Measurements from ENCODE around the gene PPP2R2C. TPM values are rescaled to one million over a fixed set of nuclear protein-coding genes. Genes with fewer than 3 reads are reported as not detected.
A peak's percentile ranks its signal among the peaks of the same experiment; 100 is the strongest.

Gene PPP2R2C
- total and polyA plus RNA-seq, 2 of the 4 experiments (the other 2 are of a cell fraction) = 0.03 TPM; not detected in 1

GRCh38 chr4:6277935-6278800 is 194.2 kb downstream of the PPP2R2C start:
- Histone ChIP-seq H3K27me3 (ENCODE audit: control insufficient read depth, insufficient read depth, low read length) (no peaks in the 10 kb centered on the region), H3K79me1 (ENCODE audit: low read depth in 1 of 2, low read length in 2 of 2) (peaks cover 10 to 59% of the 10 kb centered on the region in 2 experiments), H3K27ac (ENCODE audit: insufficient read depth, low read length) (peak overlapping the region; percentile 54; the same call in 1 of the 2 replicates), H3K9me1 (ENCODE audit: insufficient read depth, low read length) (peaks cover 23% of the 10 kb centered on the region), H3K4me1 (ENCODE audit: control insufficient read depth, insufficient read depth, low read length) (peaks cover 37% of the 10 kb centered on the region), H4K91ac (ENCODE audit: insufficient read depth, low read depth, low read length) (no peak overlapping the region), H4K20me1 (ENCODE audit: insufficient read depth, low read length) (peaks cover 79% of the 10 kb centered on the region), H3K9me3 (ENCODE audit: control insufficient read depth, insufficient read depth, low read length) (no peaks in the 10 kb centered on the region), H4K5ac (ENCODE audit: low read depth, low read length) (no peak overlapping the region), H2AK5ac (ENCODE audit: low read depth, low read length) (peak overlapping the region; percentile 71; the same call in 1 of the 2 replicates), H3K56ac (ENCODE audit: extremely low read depth, insufficient read depth, low read length) (no peak overlapping the region), H2BK20ac (ENCODE audit: low read depth, low read length) (no peak overlapping the region), H3K14ac (replicated peaks; ENCODE audit: low read depth, low read length) (no peak overlapping the region), H3K4me2 (ENCODE audit: low read depth, low read length) (peak overlapping the region; percentile 27; the same call in 1 of the 2 replicates), H2BK5ac (ENCODE audit: low read depth, low read length, poor library complexity, severe bottlenecking) (no peak overlapping the region), H4K8ac (ENCODE audit: low read depth in 2 of 2, low read length in 2 of 2) (0 out of 4 replicates have a peak overlapping the region, but pooled peaks of 1 of the 2 experiments have one; percentile 5), H3K9ac (ENCODE audit: low read depth, low read length) (peak overlapping the region; percentile 34; the same call in 1 of the 2 replicates), H2BK15ac (ENCODE audit: low read depth, low read length) (no peak overlapping the region), H2AFZ (replicated peaks; ENCODE audit: low read length, poor library complexity) (peak overlapping the region; percentile 7), H2AK9ac (replicated peaks; ENCODE audit: low read depth, low read length, poor library complexity) (peak overlapping the region; percentile 18), H3K18ac (ENCODE audit: low read depth, low read length) (no peak overlapping the region; the same call in 1 of the 2 replicates), H3K4ac (ENCODE audit: low read depth, low read length) (peak overlapping the region; percentile 13; the same call in 1 of the 2 replicates), H3K4me3 (ENCODE audit: insufficient read depth, low read depth, low read length) (no peak overlapping the region), H2BK120ac (ENCODE audit: low read depth, low read length) (no peak overlapping the region), H3K36me3 (ENCODE audit: control insufficient read depth, insufficient read depth, low read length) (peaks cover 37% of the 10 kb centered on the region; the same call in 1 of the 2 replicates), H3K23ac (ENCODE audit: low read depth, low read length) (no peak overlapping the region)
- POLR2A ChIA-PET (ENCODE audit: unreplicated experiment) = no interaction called here
- no TSS peak for BruUV-seq (replicated peaks)
- DNase-seq (peak; percentile 6), ATAC-seq (ENCODE audit: low read depth) (no peak)
- TF ChIP-seq, protein P1, sequence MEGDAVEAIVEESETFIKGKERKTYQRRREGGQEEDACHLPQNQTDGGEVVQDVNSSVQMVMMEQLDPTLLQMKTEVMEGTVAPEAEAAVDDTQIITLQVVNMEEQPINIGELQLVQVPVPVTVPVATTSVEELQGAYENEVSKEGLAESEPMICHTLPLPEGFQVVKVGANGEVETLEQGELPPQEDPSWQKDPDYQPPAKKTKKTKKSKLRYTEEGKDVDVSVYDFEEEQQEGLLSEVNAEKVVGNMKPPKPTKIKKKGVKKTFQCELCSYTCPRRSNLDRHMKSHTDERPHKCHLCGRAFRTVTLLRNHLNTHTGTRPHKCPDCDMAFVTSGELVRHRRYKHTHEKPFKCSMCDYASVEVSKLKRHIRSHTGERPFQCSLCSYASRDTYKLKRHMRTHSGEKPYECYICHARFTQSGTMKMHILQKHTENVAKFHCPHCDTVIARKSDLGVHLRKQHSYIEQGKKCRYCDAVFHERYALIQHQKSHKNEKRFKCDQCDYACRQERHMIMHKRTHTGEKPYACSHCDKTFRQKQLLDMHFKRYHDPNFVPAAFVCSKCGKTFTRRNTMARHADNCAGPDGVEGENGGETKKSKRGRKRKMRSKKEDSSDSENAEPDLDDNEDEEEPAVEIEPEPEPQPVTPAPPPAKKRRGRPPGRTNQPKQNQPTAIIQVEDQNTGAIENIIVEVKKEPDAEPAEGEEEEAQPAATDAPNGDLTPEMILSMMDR (conservative IDR thresholded peaks at IDR 0.05; ENCODE audit: low read depth, low read length) = no peak
- TF ChIP-seq USF2 (IDR thresholded peaks at IDR 0.05; ENCODE audit: low read depth, low read length) (no peak), MAFK (IDR thresholded peaks at IDR 0.05; ENCODE audit: low read depth, low read length) (no peak), RAD21 (IDR thresholded peaks at IDR 0.05; ENCODE audit: low read length) (no peak), RCOR1 (IDR thresholded peaks at IDR 0.05; ENCODE audit: insufficient replicate concordance, low read length) (no peak), POLR2A (IDR thresholded peaks at IDR 0.05; ENCODE audit: low read depth, low read length) (no peak), MAZ (IDR thresholded peaks at IDR 0.05; ENCODE audit: borderline replicate concordance, low read depth, low read length) (no peak), RFX5 (IDR thresholded peaks at IDR 0.05; ENCODE audit: low read depth, low read length) (no peak), FOS (IDR thresholded peaks at IDR 0.05; ENCODE audit: low read depth, low read length) (no peak)
- TF ChIP-seq, protein P2, sequence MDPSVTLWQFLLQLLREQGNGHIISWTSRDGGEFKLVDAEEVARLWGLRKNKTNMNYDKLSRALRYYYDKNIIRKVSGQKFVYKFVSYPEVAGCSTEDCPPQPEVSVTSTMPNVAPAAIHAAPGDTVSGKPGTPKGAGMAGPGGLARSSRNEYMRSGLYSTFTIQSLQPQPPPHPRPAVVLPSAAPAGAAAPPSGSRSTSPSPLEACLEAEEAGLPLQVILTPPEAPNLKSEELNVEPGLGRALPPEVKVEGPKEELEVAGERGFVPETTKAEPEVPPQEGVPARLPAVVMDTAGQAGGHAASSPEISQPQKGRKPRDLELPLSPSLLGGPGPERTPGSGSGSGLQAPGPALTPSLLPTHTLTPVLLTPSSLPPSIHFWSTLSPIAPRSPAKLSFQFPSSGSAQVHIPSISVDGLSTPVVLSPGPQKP (IDR thresholded peaks at IDR 0.05; ENCODE audit: borderline replicate concordance, low read depth, low read length) = no peak
- intact Hi-C loops (cut with micrococcal nuclease) (no loop called here), dilution Hi-C loops (cut with HindIII; ENCODE audit: low sequenced_read_pairs, unreplicated experiment) (no loop called here), in situ Hi-C loops (cut with MboI; ENCODE audit: low sequenced_read_pairs) (no loop called here)
- CTCF ChIA-PET = no interaction called here
- WGBS, 2 experiments (ENCODE audit: extremely low coverage in 2 of 2, insufficient read length in 1 of 2) = 89% methylated on average over 9 of the region's 21 CpGs; no CpG with 5 or more reads in 1 of the 2 experiments

Data from IMR-90 (cell line).